Astrocyte of the cerebellum (primary cell): Measurements from ENCODE around the gene RTTN.

Experiments
- DNase-seq: peaks from one replicate; pipeline ENCODE4 v3.0.0-alpha.2; 2011; ENCODE audit warnings: low read depth
- H3K4me3 ChIP-seq: 2 replicates; pipeline ENCODE4 v1.5.1; 2011; ENCODE audit warnings: mild to moderate bottlenecking, low read depth, low read length, moderate library complexity
- CTCF ChIP-seq: IDR thresholded peaks from 2 replicates; pipeline ENCODE4 v1.5.1; 2012; ENCODE audit warnings: low read length, low read depth, moderate library complexity, mild to moderate bottlenecking; ENCODE audit errors: missing control alignments
- in situ Hi-C: cut with HindIII; loops from 2 replicates; pipeline ENCODE4 v1.10.0; 2017; ENCODE audit warnings: low sequenced_read_pairs

The RTTN gene

GRCh38 chr18:70149156-70149555 is 56.3 kb downstream of the RTTN start:
- no peak overlapping the region for H3K4me3 ChIP-seq
- DNase-seq = no peak
- in situ Hi-C loops = no loop called here
- no peak for TF ChIP-seq CTCF

GRCh38 chr18:70148039-70148938 is 57.2 kb downstream of the RTTN start:
- no peak for TF ChIP-seq CTCF
- no peak for DNase-seq
- in situ Hi-C loops = no loop called here
- no peak overlapping the region for H3K4me3 ChIP-seq

DNA sequence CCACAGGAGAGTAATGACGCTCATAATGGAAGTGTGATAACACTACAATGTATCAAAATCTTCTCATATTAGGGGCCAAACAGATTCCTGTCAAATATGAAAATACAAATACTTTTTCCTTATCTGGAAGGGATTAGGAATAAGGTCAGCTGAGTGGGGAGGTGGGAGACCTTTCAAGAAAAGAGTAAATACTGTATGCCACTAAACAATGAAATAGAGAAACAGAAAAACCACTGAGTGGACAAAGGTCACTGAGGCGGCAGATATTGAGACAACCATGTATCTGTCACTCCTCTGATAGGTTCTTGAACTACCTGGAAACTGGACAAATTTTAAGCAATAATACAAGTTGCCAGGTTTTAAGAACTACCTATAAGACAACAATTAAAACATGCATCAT is 59.3 kb downstream of the RTTN start:
- DNase-seq = no peak
- H3K4me3 ChIP-seq = no peak overlapping the region
- in situ Hi-C loops = no loop called here
- no peak for TF ChIP-seq CTCF

DNA sequence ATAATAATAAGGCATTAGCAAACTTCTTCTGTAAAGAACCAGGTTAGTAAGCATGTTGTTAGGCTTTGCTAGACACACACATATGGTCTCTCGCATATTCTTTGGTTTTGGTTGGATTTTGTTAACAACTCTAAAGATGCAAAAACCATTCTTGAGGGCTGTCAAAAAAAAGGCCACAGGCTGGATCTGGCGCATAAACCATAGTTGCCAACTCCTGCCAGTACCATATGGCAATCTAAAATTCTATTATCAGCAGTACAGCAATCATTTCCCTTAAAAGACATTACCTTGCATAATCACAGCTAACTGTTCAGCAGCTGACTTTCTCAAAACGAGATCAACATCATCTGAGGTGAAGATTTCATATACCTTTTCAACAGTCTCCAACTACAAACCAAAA is 63.5 kb downstream of the RTTN start:
- in situ Hi-C loops = no loop called here
- H3K4me3 ChIP-seq = no peak overlapping the region
- DNase-seq = no peak
- no peak for TF ChIP-seq CTCF

- TF ChIP-seq CTCF = no peak
- no peak for DNase-seq
- H3K4me3 ChIP-seq = no peak overlapping the region
- in situ Hi-C loops = no loop called here
Observed at GRCh38 chr18:70139138-70139537, 66.3 kb downstream of the RTTN start.

DNA sequence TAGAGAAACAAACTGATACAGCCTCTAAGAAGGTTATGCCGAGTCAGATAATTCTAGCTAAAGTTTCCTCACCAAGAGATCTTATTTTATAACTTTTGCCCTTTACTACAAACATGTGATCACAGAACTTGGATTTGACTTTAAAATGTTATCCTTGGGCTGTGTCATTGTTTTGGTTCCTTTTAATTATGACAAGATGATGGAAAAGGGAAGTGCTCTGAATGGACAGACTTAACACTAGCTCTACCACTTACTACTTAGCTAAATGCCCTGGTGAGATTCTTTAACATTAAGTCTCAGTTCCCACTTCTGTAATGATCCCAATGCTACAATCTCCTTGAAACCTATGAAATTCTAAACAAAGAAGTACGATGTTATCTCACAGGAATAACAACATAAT is 69.9 kb downstream of the RTTN start:
- no peak for DNase-seq
- in situ Hi-C loops = no loop called here
- TF ChIP-seq CTCF = no peak
- no peak overlapping the region for H3K4me3 ChIP-seq
